Uterus (tissue), 2 donors: ENCODE measurements around the gene TMEM97.

Experiments used
- CTCF ChIP-seq, 4 experiments: fragments of 200-600 bp in 2 of 4; fragments of 450-650 bp in 2 of 4; sonication (generic) in 2 of 4; IDR thresholded peaks; one replicate each; pipeline ENCODE4 v1.5.1; 2016 to 2019; ENCODE audit warnings: antibody characterized with exemption in 4 of 4, mild to moderate bottlenecking in 2 of 4, moderate library complexity in 1 of 4
- POLR2A ChIP-seq, 2 donors: fragments of 450-650 bp; IDR thresholded peaks; one replicate each; pipeline ENCODE4 v1.6.1; 2016; ENCODE audit warnings: antibody characterized with exemption in 2 of 2, mild to moderate bottlenecking in 1 of 2, moderate library complexity in 1 of 2

DNA sequence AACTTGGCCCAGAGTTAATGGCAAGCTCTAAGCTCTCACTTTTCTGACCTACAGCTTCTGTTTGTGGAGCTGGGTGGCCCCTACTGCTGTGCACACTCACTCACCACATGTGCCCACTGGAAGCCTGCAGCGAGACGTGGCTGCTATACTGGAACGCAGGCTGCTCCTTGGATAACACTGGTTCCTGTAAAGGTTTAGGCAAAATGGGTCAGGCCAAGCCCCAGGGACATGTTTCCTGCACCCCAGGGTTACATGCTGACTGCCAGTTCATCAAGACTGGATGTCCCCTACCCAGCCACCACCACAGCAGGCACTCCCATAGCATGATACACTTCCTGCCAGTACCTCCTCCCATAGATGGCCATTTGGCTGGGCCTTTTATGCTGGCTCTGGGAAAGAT lies 30.0 kb downstream of the TMEM97 start:
- TF ChIP-seq CTCF (IDR thresholded peaks at IDR 0.05) (no peak), POLR2A (IDR thresholded peaks at IDR 0.05) (no peak)
